Measurements from ENCODE around the gene KRTAP19-2. TPM values are rescaled to one million over a fixed set of nuclear protein-coding genes. Genes with fewer than 3 reads are reported as not detected.
A peak's percentile ranks its signal among the peaks of the same experiment; 100 is the strongest.

KRTAP19-2 gene, protein sequence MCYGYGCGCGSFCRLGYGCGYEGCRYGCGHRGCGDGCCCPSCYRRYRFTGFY
- total RNA-seq (2014; rRNA removed; shearing (Covaris generic)) = not detected in 2 replicates

DNA sequence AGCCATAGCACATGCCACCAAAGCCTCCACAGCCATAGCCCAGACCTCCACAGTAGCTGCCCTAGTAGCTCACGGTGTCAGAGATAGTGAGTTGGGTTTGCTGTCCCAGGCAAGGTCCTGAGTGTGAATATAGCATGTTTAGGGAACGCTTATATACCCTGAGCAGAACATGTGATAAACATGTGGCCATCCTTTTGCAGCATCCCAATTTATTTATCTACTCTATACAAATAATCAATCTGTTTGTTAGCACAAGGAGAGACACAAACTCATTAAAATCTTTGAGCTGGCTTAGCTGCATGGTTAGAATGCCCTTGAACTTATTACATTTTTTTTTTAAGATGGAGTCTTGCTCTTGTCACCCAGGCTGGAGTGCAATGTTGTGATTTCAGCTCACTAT, at the start of gene KRTAP19-2:
KRTAP19-2 (minus strand) TSS at position 101 of the 400 bp plus-strand sequence; CDS start at position 13, 88 bp downstream.
- DNase-seq (ENCODE audit: low spot score) = no peak

DNA sequence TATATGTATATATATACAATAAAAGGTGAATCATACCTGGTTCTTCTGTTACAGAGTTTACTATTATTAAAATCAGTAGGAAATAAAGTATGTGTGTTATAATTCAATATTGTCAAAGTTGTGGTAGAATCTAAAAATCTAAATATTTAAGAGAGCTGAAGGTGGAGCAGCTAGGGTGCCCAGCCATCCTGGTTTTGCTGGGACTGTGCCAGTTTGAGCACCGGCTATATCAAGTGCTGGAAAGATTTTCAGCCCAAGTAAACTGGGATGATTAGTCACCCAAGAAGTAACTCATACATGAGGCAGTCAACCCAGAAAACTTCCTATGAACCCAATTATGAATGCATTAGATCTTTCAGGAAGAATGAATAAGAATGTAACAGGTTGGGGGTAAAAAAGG, 31.6 kb upstream of the KRTAP19-2 start:
- no peak for DNase-seq (ENCODE audit: low spot score)

DNA sequence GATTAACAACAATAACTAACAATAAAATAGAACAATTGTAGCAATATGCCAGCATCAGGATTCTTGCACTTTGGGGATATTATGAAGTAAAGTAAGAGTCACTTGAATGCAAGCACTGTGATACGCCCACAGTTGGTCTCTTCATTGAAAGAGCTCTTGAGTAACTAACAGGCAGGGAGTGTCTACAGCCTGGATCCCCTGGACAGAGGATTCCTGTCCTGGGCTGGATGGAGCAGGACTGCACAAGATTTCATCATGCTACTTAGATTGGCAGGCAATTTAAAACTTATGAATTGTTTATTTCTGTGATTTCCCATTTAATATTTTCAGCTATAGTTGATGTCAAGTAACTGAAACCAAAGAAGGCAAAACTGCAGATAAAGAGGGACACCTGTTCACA, 28.4 kb upstream of the KRTAP19-2 start:
- no peak for DNase-seq (ENCODE audit: low spot score)

DNA sequence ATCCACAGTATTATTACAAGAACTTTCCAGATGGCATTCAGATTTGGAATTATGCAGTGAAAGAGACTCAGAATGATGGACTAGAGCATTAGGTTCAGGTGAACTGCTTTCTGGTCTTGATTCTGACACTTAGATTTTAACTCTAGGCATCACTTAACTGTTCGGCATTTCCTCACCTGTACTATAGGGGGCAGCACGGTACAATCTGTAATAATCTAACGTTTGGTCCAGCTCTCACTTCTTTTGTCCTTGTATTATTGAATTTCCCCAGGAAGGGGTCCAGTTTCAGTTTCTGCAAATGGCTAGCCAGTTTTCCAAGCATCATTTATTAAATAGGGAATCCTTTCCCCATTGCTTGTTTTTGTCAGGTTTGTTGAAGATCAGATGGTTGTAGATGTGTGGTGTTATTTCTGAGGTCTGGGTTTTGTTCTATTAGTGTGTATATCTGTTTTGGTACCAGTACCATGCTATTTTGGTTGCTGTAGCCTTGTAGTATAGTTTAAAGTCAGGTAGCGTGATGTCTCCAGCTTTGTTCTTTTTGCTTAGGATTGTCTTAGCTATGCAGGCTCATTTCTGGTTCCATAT, 18.5 kb upstream of the KRTAP19-2 start:
- peak; percentile 23 for DNase-seq (ENCODE audit: low spot score)

DNA sequence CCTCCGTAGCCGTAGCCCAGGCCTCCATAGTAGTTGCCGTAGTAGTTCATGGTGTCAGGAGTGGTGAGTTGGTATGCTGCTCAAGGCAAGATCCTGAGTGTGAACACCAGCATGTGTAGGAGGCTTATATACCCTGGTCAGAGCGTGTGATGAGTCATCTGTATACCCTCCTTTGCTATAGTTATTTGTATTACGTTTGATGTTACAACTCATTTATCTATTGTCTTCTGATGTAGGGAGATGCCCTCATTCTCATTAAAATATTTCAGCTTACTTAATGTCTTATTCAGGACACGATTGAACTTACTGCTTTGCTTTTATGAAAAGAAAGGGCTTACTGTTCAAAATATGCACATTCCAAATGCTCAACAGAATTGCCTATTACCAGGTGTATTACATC, 14.8 kb upstream of the KRTAP19-2 start, which contains the start of gene KRTAP19-5:
KRTAP19-5 (minus strand) TSS at position 101 of the 400 bp plus-strand sequence; CDS start at position 50, 51 bp downstream.
- no peak for DNase-seq (ENCODE audit: low spot score)

DNA sequence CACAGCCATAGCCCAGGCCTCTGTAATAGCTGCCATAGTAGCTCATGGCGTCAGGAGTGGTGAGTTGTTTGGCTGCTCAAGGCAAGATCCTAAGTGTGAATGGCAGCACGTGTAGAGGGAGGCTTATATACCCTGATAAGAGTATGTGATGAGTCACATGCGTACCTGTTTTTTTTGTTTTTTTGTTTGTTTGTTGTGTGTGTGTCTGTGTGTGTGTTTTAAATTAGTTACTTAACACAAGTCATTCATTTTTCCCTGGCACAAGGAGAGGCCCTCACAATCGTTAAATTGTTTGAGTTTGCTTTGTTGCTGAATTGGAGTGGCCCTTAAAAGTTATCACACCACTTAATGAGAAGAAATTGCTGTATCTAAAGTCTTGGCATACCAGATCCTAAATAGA, 9.8 kb upstream of the KRTAP19-2 start, which contains the start of gene KRTAP19-4:
KRTAP19-4 (minus strand) TSS at position 101 of the 400 bp plus-strand sequence; CDS start at position 46, 55 bp downstream.
- DNase-seq (ENCODE audit: low spot score) = no peak

DNA sequence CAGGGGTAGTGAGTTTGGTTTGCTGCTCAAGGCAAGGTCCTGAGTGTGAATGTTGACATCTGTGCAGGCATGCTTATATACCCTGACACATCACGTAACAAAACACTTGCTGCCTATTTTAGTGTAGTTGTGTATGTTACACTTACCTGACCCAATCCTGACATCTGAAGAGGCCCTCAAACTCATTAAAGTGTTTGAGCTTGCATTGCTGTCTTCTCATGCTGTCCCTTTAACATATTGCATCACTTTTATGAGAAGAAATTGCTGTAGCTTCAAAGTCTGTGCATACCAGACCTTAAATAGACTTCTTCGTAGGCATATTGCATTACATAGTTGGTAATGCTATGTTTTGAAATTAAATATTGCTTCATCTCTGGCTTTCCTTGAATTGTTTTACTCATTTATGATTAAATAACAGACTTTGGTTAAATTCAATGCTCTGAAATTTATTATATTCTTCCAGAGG, 4.8 kb upstream of the KRTAP19-2 start, which contains the start of gene KRTAP19-3:
KRTAP19-3 (minus strand) TSS at position 51 of the 466 bp plus-strand sequence. CDS start 56 bp downstream, outside the sequence.
- DNase-seq (ENCODE audit: low spot score) = no peak

DNA sequence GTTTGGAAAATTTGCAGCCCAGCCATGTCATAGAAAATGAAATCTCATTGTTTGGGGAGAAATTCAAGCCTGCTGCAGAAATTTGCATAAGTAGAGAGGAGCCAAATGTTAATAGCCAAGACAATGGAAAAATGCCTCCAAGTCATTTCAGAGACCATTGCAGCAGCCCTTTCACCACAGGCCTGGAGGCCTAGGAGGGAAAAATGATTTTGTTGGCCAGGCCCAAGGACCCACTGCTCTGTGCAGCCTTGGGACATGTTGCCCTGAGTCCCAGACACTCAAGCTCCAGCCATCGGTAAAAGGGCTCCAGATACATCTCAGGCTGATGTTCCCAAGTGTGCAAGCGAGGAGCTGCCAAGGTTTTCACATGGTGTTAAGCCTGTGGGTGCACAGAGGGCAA, 1.1 kb downstream of the KRTAP19-2 start:
- DNase-seq (ENCODE audit: low spot score) = no peak

DNA sequence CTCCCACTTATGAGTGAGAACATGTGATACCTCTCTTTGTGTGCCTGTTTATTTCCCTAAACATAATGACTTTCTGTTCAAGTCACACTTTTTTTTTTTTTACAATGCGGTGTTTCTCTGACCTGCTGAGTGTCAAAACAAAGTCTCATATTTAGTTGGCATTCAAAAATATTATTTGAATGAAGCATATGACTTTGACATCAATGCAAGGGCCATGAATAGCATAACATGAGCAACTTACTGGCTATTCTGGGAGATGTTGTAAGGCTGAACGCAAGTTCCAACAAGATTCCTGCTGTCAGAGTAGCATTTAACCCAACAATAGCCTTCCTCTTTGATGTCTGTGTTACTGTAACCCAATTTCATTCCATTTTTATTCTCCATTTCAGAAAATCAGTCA, 5.1 kb downstream of the KRTAP19-2 start:
- DNase-seq (ENCODE audit: low spot score) = no peak

DNA sequence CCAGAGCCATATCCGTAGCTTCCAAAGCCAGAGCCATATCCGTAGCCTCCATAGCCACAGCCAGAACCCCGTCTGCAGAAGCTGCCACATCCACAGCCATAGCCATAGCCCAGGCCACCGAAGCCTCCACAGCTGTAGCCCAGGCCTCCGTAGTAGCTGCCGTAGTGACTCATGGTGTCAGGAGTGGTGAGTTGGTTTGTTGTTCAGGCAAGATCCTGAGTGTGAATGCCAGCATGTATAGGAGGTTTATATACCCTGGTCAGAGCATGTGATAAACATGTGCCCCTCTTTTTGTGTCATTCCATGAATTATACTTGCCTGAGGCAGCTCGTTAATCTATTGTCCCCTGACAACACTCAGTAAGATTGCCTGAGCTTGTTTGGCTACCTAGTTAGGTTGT, 7.1 kb downstream of the KRTAP19-2 start, which contains the start of gene KRTAP19-1:
KRTAP19-1 (minus strand) TSS at position 223 of the 400 bp plus-strand sequence; CDS start at position 173, 50 bp downstream.
- no peak for DNase-seq (ENCODE audit: low spot score)

DNA sequence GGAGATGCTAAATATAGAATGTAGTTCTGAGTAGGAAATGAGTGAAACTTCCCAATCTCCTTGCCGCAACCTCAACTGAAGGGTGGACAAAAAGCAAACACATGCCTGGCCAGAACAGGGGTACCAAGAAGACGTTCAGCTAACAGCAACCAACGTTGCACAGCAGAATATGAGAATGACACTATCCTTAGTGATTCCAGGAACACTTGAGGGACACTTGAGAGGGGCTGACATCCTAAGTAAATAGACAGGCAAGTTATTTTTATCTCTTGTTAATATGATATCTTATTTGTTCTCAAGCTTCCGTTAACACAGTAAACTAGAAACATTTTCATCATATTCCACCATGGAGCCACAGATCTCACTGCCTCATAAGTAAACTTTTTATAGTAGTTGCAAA, 8.0 kb downstream of the KRTAP19-2 start:
- no peak for DNase-seq (ENCODE audit: low spot score)

DNA sequence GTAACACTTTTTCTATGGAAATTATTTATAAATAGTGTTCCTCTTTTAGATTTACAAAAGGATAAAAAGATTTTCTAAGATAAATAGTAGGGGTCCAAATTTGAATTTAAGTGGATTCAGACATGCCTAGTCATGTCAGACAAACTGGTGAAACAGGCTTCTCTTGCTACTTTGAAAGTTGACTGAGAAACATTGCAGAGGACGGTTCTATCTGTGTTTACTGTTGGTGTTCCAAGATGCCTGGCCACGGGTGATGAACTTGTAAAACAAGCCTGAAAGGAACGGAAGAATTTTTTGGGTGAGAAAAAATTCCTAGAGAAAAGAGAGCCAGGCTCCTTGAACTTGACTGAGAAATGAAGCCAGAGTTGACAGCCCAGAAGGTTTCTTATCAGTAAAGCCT, 9.2 kb downstream of the KRTAP19-2 start:
- DNase-seq (ENCODE audit: low spot score) = no peak

DNA sequence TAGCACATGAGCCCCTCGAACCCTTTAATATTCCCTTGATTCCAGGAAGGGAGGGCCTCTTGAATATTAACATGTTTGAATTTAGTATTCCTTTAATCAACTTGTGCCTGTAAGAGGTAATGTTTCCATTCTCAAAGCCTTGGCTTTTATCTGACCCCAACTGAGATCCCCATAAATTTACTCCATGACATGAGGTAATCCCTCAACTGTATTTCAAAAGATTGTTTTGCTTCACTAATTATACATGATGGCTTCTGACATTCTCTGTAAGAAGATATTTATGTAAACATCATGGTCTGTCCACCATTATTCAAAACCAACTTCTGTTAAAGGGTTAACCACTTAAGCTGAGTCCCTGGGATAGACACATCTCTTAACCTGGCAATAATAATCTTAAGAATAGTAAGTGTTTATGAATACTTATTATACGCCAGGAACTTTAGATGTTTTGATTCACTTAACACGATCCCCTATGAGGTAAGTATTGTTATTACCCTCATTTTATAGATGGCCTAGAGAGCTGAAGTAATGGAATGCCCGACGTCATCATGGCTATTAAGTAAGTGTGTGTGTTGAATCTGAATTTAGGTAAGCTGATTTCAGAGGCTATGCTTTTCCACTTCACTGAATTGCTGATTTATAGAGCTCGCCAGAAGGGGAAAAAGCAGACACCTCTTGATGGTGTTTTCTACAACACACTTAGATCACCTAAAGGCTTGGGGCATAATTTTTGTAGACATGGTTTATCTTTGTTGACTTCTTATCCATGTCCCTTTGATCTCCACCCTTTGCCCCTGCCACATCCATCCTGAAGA, 18.1 kb downstream of the KRTAP19-2 start:
- no peak for DNase-seq (ENCODE audit: low spot score)

DNA sequence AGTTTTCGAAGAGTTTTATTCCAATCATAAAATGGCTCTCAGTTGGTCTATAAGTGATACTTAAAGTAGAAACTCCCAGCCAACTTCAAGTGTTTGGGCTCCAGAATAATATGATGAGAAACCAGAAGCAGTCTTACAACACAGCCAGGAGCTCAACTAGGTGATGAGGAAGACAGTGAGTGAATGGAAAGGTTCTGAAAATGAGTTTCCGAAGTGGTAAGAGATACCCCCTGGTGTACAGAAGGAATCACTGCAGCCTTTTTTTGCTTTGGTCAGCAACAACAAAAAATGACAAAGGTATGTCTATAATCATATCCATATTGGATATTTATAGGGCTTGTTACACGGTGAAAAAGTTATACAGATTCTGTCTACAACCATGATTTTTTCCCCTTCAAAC, 23.5 kb downstream of the KRTAP19-2 start:
- peak; percentile 6 for DNase-seq (ENCODE audit: low spot score)

DNA sequence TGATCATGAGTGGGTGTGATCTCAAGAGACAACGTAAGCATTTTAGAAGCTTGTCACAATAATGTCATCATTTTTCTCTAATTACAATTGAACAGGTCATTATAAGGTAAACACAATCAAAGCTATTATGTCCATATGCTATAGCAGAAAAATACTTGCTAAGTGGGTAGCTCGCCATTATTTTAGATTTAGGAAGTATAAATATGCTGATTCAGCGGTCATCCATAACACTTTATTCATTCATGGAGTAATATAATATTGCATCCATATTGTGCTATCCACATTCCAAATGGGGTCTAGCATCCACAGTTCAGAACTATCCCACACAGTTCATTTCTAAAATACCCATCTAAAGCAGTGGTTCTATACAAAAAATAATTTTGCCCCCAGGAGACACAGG, 38.7 kb downstream of the KRTAP19-2 start:
- DNase-seq (ENCODE audit: low spot score) = no peak

DNA sequence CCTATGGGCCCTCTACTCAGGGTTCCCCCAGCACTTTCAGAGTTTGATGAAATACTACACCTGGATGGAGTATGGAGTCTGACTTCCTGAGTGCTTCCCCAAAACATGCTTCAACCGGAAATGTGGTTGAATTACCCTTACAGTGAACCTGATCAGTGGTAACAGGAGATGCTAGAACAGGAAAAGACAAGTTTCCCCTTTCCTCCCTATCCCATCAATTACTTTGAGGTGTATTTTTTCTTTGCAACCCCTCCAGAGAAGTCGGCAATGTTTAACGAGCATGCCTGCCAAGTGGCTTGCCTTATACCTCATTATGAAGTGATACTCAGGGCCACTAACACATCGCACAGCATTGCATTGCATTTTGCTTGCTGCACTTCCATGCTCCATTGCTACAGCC, 40.2 kb downstream of the KRTAP19-2 start:
- DNase-seq (ENCODE audit: low spot score) = no peak

DNA sequence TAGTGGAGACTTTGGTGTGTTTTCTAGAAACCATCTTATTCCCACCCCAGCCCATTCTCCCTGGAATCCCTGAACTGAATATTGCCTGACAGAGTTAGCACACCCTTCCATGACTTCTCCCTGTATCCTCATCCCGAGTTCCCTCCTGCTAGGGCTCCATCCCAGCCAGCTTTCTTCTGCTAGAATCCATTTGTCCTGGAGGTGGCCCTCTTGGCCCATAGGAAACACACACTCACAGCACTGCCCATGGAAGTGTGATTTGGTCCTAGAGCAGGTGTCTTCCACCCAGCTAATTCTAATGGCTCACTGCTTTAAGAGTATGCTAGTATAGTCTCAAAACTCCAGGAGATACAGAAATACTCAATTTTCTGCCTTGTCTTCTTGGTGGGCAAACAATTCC, 43.0 kb downstream of the KRTAP19-2 start:
- no peak for DNase-seq (ENCODE audit: low spot score)

DNA sequence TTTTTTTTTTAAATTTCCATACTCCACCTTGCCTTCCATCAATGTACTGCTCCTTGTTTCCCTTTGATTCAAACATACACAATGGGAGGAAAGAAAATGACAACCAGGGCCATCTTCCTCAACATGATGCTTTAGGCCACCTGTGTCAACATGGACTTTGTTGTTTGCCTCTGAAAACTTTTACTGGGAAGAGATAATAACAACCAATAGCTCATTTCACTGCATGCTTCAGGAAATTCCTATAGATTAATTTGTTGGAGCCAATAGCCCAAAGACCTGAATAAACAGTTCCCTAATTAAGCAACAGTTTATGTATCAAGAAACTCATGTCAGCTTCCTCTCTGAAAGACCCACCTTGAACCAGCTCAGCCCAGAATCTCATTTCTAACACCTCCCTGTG, 44.0 kb downstream of the KRTAP19-2 start:
- no peak for DNase-seq (ENCODE audit: low spot score)

DNA sequence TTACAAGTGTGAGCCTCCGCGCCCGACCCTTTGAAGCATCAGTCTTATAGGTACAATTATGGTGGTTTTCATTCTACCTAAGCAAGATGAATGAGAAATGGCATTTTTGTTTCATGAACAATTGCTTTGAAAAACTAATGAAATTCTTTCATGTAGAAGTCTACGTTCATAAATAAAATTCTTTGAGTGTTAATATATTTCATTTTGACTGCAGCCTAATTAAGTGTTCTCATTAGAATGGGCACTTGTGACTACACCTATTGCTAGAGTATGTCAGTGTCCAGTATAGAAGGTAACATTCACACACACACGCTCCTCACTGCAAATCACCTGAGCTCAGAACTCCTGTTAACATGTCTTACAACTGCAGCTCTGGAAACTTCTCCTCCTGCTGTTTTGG, 47.3 kb downstream of the KRTAP19-2 start, which contains the start of gene KRTAP15-1:
KRTAP15-1 (plus strand) TSS at position 301 of the 400 bp plus-strand sequence; CDS start at position 354, 53 bp downstream.
- DNase-seq (ENCODE audit: low spot score) = no peak
